SJCRH30 (cell line): ENCODE data around the gene MYH15. TPM values are rescaled to one million over a fixed set of nuclear protein-coding genes. Genes with fewer than 3 reads are reported as not detected.
A peak's percentile ranks its signal among the peaks of the same experiment; 100 is the strongest.
"Not testable (repeated sequence)": the region's sequence is repeated elsewhere in the genome, so short reads cannot be mapped to it uniquely, and the experiment has no call there.

ENCODE experiments used
- DNase-seq, 2 experiments: peaks; one replicate each; pipeline ENCODE4 v3.0.0-alpha.2; 2015 to 2020
- H3K27ac ChIP-seq: fragments of 250-450 bp; sonication (Bioruptor Pico); 2 replicates; pipeline ENCODE4 v1.5.1; 2020; ENCODE audit warnings: mild to moderate bottlenecking, moderate library complexity
- H3K27me3 ChIP-seq: fragments of 250-450 bp; sonication (Bioruptor Pico); 2 replicates; pipeline ENCODE4 v1.5.1; 2020; ENCODE audit warnings: mild to moderate bottlenecking, moderate library complexity
- H3K36me3 ChIP-seq: fragments of 250-450 bp; sonication (Bioruptor Pico); 2 replicates; pipeline ENCODE4 v1.5.1; 2020; ENCODE audit warnings: mild to moderate bottlenecking, moderate library complexity
- H3K4me1 ChIP-seq: fragments of 250-450 bp; sonication (Bioruptor Pico); 2 replicates; pipeline ENCODE4 v1.5.1; 2020; ENCODE audit warnings: mild to moderate bottlenecking, moderate library complexity
- H3K4me3 ChIP-seq: fragments of 250-450 bp; sonication (Bioruptor Pico); 2 replicates; pipeline ENCODE4 v1.5.1; 2020; ENCODE audit warnings: mild to moderate bottlenecking, moderate library complexity
- H3K9me3 ChIP-seq: fragments of 250-450 bp; sonication (Bioruptor Pico); replicated peaks from 2 replicates; pipeline ENCODE4 v1.5.1; 2020; ENCODE audit warnings: mild to moderate bottlenecking, moderate library complexity
- total RNA-seq: library from RNA; depleted of rRNA; stranded (reverse); fragments of >200 nt; shearing (Covaris generic); gene quantifications from 2 replicates; pipeline ENCODE4 v1.2.3, GENCODE V29; 2014

MYH15 gene
- total RNA-seq, 1 experiment from 2014 or later, result 0.14 TPM

- Histone ChIP-seq H3K27me3 (no peaks in the 10 kb centered on the region), H3K4me3 (no peak overlapping the region), H3K9me3 (no peaks in the 10 kb centered on the region), H3K36me3 (no peaks in the 10 kb centered on the region), H3K27ac (no peak overlapping the region), H3K4me1 (no peaks in the 10 kb centered on the region)
- DNase-seq, result no peak
Observed at GRCh38 chr3:108383306-108383705, 127.1 kb downstream of the MYH15 start.

- H3K36me3 ChIP-seq, result no peaks in the 10 kb centered on the region
- H3K27ac ChIP-seq, result no peak overlapping the region
- no peak for DNase-seq
- H3K4me3 ChIP-seq, result no peak overlapping the region
- no peaks in the 10 kb centered on the region for H3K4me1 ChIP-seq
- no peaks in the 10 kb centered on the region for H3K27me3 ChIP-seq
- H3K9me3 ChIP-seq, result no peaks in the 10 kb centered on the region
Observed at GRCh38 chr3:108381529-108382140, 128.8 kb downstream of the MYH15 start.

- H3K4me3 ChIP-seq, result no peak overlapping the region
- no peaks in the 10 kb centered on the region for H3K4me1 ChIP-seq
- H3K9me3 ChIP-seq, result no peaks in the 10 kb centered on the region
- H3K27me3 ChIP-seq, result no peaks in the 10 kb centered on the region
- DNase-seq, result no peak
- H3K36me3 ChIP-seq, result no peaks in the 10 kb centered on the region
- no peak overlapping the region for H3K27ac ChIP-seq
Observed at GRCh38 chr3:108380128-108380795, 130.1 kb downstream of the MYH15 start.

- H3K9me3 ChIP-seq, DNase-seq, H3K4me3 ChIP-seq, H3K27ac ChIP-seq, H3K36me3 ChIP-seq, H3K4me1 ChIP-seq, H3K27me3 ChIP-seq: not testable (repeated sequence)
Observed at GRCh38 chr3:108378952-108379342, 131.4 kb downstream of the MYH15 start.

GRCh38 chr3:108378153-108378951, 132.0 kb downstream of the MYH15 start:
- Histone ChIP-seq H3K4me1 (no peaks in the 10 kb centered on the region), H3K36me3 (no peaks in the 10 kb centered on the region), H3K27ac (no peak overlapping the region), H3K27me3 (no peaks in the 10 kb centered on the region), H3K9me3 (no peaks in the 10 kb centered on the region), H3K4me3 (no peak overlapping the region)
- DNase-seq, result no peak

- no peak overlapping the region for H3K4me3 ChIP-seq
- H3K27ac ChIP-seq, result no peak overlapping the region
- no peaks in the 10 kb centered on the region for H3K36me3 ChIP-seq
- no peaks in the 10 kb centered on the region for H3K27me3 ChIP-seq
- H3K9me3 ChIP-seq, result no peaks in the 10 kb centered on the region
- no peaks in the 10 kb centered on the region for H3K4me1 ChIP-seq
- DNase-seq, result no peak
Observed at GRCh38 chr3:108377384-108377783, 133.0 kb downstream of the MYH15 start.

- H3K4me3 ChIP-seq, result no peak overlapping the region
- H3K27me3 ChIP-seq, result no peaks in the 10 kb centered on the region
- DNase-seq, result no peak
Observed at GRCh38 chr3:108376026-108376425, 134.4 kb downstream of the MYH15 start.

GRCh38 chr3:108359011-108359410, 151.4 kb downstream of the MYH15 start:
- Histone ChIP-seq H3K9me3 (no peaks in the 10 kb centered on the region), H3K36me3 (no peaks in the 10 kb centered on the region), H3K27me3 (no peaks in the 10 kb centered on the region), H3K27ac (no peak overlapping the region), H3K4me3 (no peak overlapping the region), H3K4me1 (no peaks in the 10 kb centered on the region)
- no peak for DNase-seq

More at GRCh38 chr3:108376026-108376425, 134.4 kb downstream of the MYH15 start:
- H3K9me3 ChIP-seq, result no peaks in the 10 kb centered on the region
- H3K36me3 ChIP-seq, result no peaks in the 10 kb centered on the region
- H3K27ac ChIP-seq, result no peak overlapping the region
- no peaks in the 10 kb centered on the region for H3K4me1 ChIP-seq

- Histone ChIP-seq H3K4me1 (no peaks in the 10 kb centered on the region), H3K27me3 (no peaks in the 10 kb centered on the region), H3K36me3 (no peaks in the 10 kb centered on the region), H3K27ac (no peak overlapping the region), H3K4me3 (no peak overlapping the region), H3K9me3 (no peaks in the 10 kb centered on the region)
- DNase-seq, result no peak
Observed at GRCh38 chr3:108357042-108357441, 153.4 kb downstream of the MYH15 start.

- Histone ChIP-seq H3K36me3 (no peaks in the 10 kb centered on the region), H3K4me3 (no peak overlapping the region), H3K27me3 (no peaks in the 10 kb centered on the region), H3K4me1 (no peaks in the 10 kb centered on the region), H3K9me3 (no peaks in the 10 kb centered on the region), H3K27ac (no peak overlapping the region)
- no peak for DNase-seq
Observed at GRCh38 chr3:108354562-108354961, 155.8 kb downstream of the MYH15 start.

GRCh38 chr3:108352176-108352575, 158.2 kb downstream of the MYH15 start:
- DNase-seq, result peak in 1 of 2 experiments; percentile 9
- Histone ChIP-seq H3K4me3 (no peak overlapping the region), H3K9me3 (no peaks in the 10 kb centered on the region), H3K27me3 (no peaks in the 10 kb centered on the region), H3K27ac (no peak overlapping the region), H3K36me3 (no peaks in the 10 kb centered on the region), H3K4me1 (no peaks in the 10 kb centered on the region)

GRCh38 chr3:108346301-108347227, 163.8 kb downstream of the MYH15 start:
- H3K9me3 ChIP-seq, result no peaks in the 10 kb centered on the region
- DNase-seq, result no peak

GRCh38 chr3:108345492-108346205, 164.7 kb downstream of the MYH15 start:
- Histone ChIP-seq H3K9me3 (no peaks in the 10 kb centered on the region), H3K27ac (no peak overlapping the region), H3K4me1 (peaks cover 12% of the 10 kb centered on the region), H3K36me3 (no peaks in the 10 kb centered on the region), H3K4me3 (no peak overlapping the region), H3K27me3 (no peaks in the 10 kb centered on the region)
- peak; percentile 36 to 66 for DNase-seq

More at GRCh38 chr3:108346301-108347227, 163.8 kb downstream of the MYH15 start:
- Histone ChIP-seq H3K27ac (no peak overlapping the region), H3K4me3 (no peak overlapping the region), H3K36me3 (no peaks in the 10 kb centered on the region), H3K4me1 (peaks cover 12% of the 10 kb centered on the region), H3K27me3 (no peaks in the 10 kb centered on the region)

GRCh38 chr3:108343491-108343890, 166.9 kb downstream of the MYH15 start:
- no peak overlapping the region for H3K4me3 ChIP-seq
- H3K27ac ChIP-seq, result no peak overlapping the region
- no peaks in the 10 kb centered on the region for H3K9me3 ChIP-seq
- H3K36me3 ChIP-seq, result no peaks in the 10 kb centered on the region
- H3K27me3 ChIP-seq, result no peaks in the 10 kb centered on the region
- peaks cover 12% of the 10 kb centered on the region for H3K4me1 ChIP-seq
- DNase-seq, result no peak
